IPS-20b (cell line): ENCODE data around the gene PEX5L.
"Not testable (repeated sequence)": the region's sequence is repeated elsewhere in the genome, so short reads cannot be mapped to it uniquely, and the experiment has no call there.

Experiments
- H3K27ac ChIP-seq: one replicate; pipeline ENCODE4 v1.5.1; 2013; ENCODE audit warnings: low read length
- H3K27me3 ChIP-seq: 2 replicates; pipeline ENCODE4 v1.6.1; 2013; ENCODE audit warnings: mild to moderate bottlenecking, low read length, inconsistent platforms; ENCODE audit not compliant: insufficient read depth
- H3K36me3 ChIP-seq: 2 replicates; pipeline ENCODE4 v1.6.1; 2013; ENCODE audit warnings: low read depth, mild to moderate bottlenecking, inconsistent platforms, low read length, moderate library complexity; ENCODE audit not compliant: insufficient read depth
- H3K4me1 ChIP-seq: 2 replicates; pipeline ENCODE4 v1.6.1; 2013; ENCODE audit warnings: mild to moderate bottlenecking, control low read depth, inconsistent platforms, low read length, moderate library complexity; ENCODE audit not compliant: insufficient read depth
- H3K4me3 ChIP-seq: 2 replicates; pipeline ENCODE4 v1.5.1; 2013; ENCODE audit warnings: mild to moderate bottlenecking, low read length, inconsistent platforms
- H3K9ac ChIP-seq: 2 replicates; pipeline ENCODE4 v1.6.1; 2013; ENCODE audit warnings: low read depth, mild to moderate bottlenecking, inconsistent platforms, low read length, moderate library complexity
- H3K9me3 ChIP-seq: 2 replicates; pipeline ENCODE4 v1.6.1; 2013; ENCODE audit warnings: mild to moderate bottlenecking, low read depth, low read length, inconsistent platforms; ENCODE audit not compliant: insufficient read depth

Gene PEX5L

GRCh38 chr3:180008318-180008717, 28.4 kb downstream of the PEX5L start:
- peaks cover 19% of the 10 kb centered on the region; the same call in 1 of the 2 replicates for H3K9me3 ChIP-seq
- H3K27me3 ChIP-seq, H3K4me3 ChIP-seq, H3K27ac ChIP-seq, H3K36me3 ChIP-seq, H3K4me1 ChIP-seq, H3K9ac ChIP-seq: not testable (repeated sequence)

DNA sequence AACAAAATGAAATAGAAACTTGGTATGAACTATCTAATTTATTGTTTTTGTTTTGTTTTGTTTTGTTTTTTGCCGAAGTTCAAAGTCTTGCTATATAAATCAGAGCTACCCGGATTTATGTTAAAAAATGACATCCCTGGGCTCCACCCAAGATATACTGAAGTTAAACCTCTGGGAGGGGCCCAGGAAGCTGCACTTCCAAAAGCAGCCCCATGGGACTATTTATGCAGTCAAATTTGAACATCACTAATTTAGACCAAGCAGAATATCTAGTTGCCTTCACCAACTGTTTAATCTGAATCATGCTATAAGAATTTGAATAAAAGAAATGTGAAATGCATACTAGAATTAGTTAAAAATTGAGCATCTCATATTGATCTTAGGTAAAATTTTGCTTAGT, 32.2 kb downstream of the PEX5L start:
- Histone ChIP-seq H3K27me3 (no peaks in the 10 kb centered on the region), H3K36me3 (no peaks in the 10 kb centered on the region), H3K9me3 (peaks cover 19% of the 10 kb centered on the region; the same call in 1 of the 2 replicates), H3K4me3 (no peak overlapping the region), H3K9ac (no peak overlapping the region), H3K27ac (no peak overlapping the region), H3K4me1 (no peaks in the 10 kb centered on the region)

DNA sequence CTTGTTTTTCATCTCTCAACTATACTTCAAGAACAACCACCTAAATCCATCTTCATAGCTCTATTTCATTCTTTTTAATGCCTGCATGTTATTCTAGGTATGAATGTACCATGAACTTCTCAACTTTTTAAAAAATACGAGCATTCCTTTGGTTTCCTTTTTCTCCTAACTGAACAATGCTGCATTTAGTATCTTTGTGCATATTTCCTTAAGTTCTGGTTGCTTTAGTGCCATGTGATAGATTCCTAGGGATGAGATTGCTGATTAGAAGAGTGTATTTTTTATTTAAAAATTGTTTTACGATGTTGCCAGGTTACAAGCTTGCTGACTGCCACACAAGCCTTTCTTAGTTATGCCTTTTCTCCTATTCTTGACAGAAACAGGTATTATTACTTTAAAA, 34.7 kb downstream of the PEX5L start:
- Histone ChIP-seq H3K9me3 (no peaks in the 10 kb centered on the region), H3K4me1 (no peaks in the 10 kb centered on the region), H3K9ac (no peak overlapping the region), H3K4me3 (no peak overlapping the region), H3K27me3 (no peaks in the 10 kb centered on the region), H3K27ac (no peak overlapping the region), H3K36me3 (no peaks in the 10 kb centered on the region)

DNA sequence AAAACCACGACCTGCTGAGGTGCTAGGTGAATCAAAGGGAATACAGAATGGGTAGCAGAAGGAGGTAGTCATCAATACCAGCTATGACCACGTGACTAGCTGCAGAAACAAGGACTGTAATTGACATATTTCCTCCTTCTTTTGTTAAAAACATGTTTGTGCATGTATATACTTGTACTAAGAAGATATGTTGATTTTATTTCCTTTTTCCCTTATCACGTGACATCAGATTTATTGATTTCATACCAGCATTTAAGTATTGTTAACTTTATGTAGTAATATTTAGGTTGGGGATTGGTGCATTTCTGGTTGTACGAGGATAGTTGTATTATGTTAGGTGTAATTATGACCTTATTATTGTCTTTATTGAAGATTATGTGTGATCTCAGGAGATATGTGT, 36.2 kb downstream of the PEX5L start:
- no peak overlapping the region for H3K4me3 ChIP-seq
- H3K9me3 ChIP-seq = no peaks in the 10 kb centered on the region
- no peak overlapping the region for H3K9ac ChIP-seq
- H3K27ac ChIP-seq = no peak overlapping the region
- H3K4me1 ChIP-seq = no peaks in the 10 kb centered on the region
- no peaks in the 10 kb centered on the region for H3K27me3 ChIP-seq
- no peaks in the 10 kb centered on the region for H3K36me3 ChIP-seq

DNA sequence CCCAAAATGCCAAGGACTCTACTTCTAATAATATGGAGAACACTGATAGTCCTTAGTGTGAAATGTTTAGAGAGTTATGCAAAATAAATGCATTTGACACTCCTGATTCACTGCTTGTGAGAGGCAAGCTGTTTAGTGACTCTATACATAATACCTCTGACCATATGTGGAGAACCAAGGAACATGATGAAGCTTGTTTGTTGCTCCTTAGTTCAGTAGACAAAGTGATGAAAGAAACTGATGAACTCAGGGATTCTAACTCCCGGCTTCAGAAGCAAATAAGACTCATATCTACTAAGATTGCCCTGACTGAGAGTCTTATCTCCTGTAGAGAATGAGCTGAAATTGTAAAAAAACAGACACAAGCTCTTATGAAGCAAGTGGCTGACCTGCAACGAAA, 41.3 kb downstream of the PEX5L start:
- no peak overlapping the region for H3K4me3 ChIP-seq
- H3K9me3 ChIP-seq = no peaks in the 10 kb centered on the region
- no peaks in the 10 kb centered on the region for H3K27me3 ChIP-seq
- H3K36me3 ChIP-seq = no peaks in the 10 kb centered on the region
- H3K4me1 ChIP-seq = no peaks in the 10 kb centered on the region
- H3K27ac ChIP-seq = no peak overlapping the region
- no peak overlapping the region for H3K9ac ChIP-seq

DNA sequence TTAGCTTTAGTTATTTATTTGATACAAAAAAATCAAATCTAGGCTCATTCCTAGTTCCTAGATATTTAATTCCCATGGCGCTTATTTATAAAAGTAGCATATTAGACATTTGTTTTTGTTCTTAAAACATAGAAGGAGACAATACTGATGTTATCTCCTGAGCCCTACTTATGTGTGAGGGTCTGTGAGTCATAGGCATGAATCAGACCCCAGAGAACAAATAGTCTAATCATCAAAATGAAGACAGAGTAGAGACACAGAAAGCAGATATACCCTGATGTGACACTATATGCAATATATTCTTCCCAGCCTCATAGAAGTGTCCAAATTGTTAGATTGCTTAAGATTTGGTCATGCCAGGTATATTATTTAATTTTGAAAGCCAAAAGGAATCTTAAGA, 44.9 kb downstream of the PEX5L start:
- Histone ChIP-seq H3K36me3 (no peaks in the 10 kb centered on the region), H3K4me3 (no peak overlapping the region), H3K27ac (no peak overlapping the region), H3K9me3 (no peaks in the 10 kb centered on the region), H3K4me1 (no peaks in the 10 kb centered on the region), H3K27me3 (no peaks in the 10 kb centered on the region), H3K9ac (no peak overlapping the region)

DNA sequence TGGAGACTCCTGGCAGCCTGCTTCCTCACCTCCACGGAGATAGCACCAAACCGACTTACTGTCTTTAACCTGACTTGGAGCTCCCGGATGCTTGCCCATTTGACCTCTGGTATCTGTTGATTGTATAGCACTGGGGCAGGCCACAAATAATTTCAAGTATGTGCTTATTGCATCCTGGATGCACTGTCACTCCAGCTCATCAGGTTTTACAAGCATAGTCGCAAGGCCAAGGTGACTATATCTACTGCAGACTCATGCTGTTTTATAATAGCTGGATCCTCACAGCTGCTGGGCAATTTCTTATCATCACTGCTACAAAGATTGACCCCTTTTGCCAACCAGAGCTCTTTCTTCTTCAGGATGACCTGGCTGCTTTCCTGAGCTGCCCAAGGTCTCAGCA, 45.6 kb downstream of the PEX5L start:
- Histone ChIP-seq H3K4me1 (no peaks in the 10 kb centered on the region), H3K27ac (no peak overlapping the region), H3K9ac (no peak overlapping the region), H3K9me3 (no peaks in the 10 kb centered on the region), H3K27me3 (no peaks in the 10 kb centered on the region), H3K4me3 (no peak overlapping the region), H3K36me3 (no peaks in the 10 kb centered on the region)

DNA sequence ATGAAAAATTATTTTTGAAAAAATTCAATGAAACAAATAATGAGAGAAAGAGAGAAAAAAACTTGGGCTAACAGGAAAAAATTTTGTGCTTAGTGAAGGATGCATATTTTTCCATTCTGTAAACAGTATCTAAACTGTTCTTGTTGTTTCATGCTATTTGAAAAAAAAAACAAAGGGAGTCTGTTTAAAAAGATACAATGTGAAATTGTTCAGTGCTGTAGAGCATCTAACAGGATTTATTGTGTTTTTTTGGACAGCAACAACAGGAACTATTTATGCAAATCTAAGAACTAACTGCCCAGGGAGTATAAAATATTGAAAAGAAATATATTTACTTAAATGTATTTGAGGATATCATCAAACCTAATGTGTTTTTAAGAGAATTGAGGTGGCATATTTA, 55.1 kb downstream of the PEX5L start:
- H3K27ac ChIP-seq = no peak overlapping the region
- H3K27me3 ChIP-seq = no peaks in the 10 kb centered on the region
- no peak overlapping the region for H3K4me3 ChIP-seq

GRCh38 chr3:179977356-179977755, 59.4 kb downstream of the PEX5L start:
- H3K4me1 ChIP-seq = peaks cover 6% of the 10 kb centered on the region; the same call in 1 of the 2 replicates

More for the DNA sequence above, 55.1 kb downstream of the PEX5L start:
- no peaks in the 10 kb centered on the region for H3K4me1 ChIP-seq
- H3K9ac ChIP-seq = no peak overlapping the region
- no peaks in the 10 kb centered on the region for H3K36me3 ChIP-seq
- no peaks in the 10 kb centered on the region for H3K9me3 ChIP-seq

GRCh38 chr3:179973931-179974361, 62.8 kb downstream of the PEX5L start:
- no peaks in the 10 kb centered on the region for H3K9me3 ChIP-seq
- H3K9ac ChIP-seq = peak overlapping the region; percentile 52; the same call in 1 of the 2 replicates
- no peak overlapping the region for H3K4me3 ChIP-seq
- H3K4me1 ChIP-seq = peaks cover 6% of the 10 kb centered on the region; the same call in 1 of the 2 replicates
- H3K27ac ChIP-seq = no peak overlapping the region
- no peaks in the 10 kb centered on the region for H3K27me3 ChIP-seq
- H3K36me3 ChIP-seq = no peaks in the 10 kb centered on the region

More at GRCh38 chr3:179977356-179977755, 59.4 kb downstream of the PEX5L start:
- Histone ChIP-seq H3K4me3 (no peak overlapping the region), H3K27ac (no peak overlapping the region), H3K27me3 (no peaks in the 10 kb centered on the region), H3K9me3 (no peaks in the 10 kb centered on the region), H3K9ac (no peak overlapping the region), H3K36me3 (no peaks in the 10 kb centered on the region)

GRCh38 chr3:179972881-179973423, 63.8 kb downstream of the PEX5L start:
- H3K27ac ChIP-seq = no peak overlapping the region
- H3K4me1 ChIP-seq = peaks cover 6% of the 10 kb centered on the region; the same call in 1 of the 2 replicates
- no peak overlapping the region for H3K4me3 ChIP-seq
- no peaks in the 10 kb centered on the region for H3K27me3 ChIP-seq
- no peaks in the 10 kb centered on the region for H3K9me3 ChIP-seq
- H3K9ac ChIP-seq = no peak overlapping the region
- H3K36me3 ChIP-seq = no peaks in the 10 kb centered on the region

- H3K4me1 ChIP-seq = peaks cover 9% of the 10 kb centered on the region; the same call in 1 of the 2 replicates
- H3K36me3 ChIP-seq = no peaks in the 10 kb centered on the region
- no peak overlapping the region for H3K27ac ChIP-seq
- H3K27me3 ChIP-seq = no peaks in the 10 kb centered on the region
- no peak overlapping the region for H3K9ac ChIP-seq
- H3K4me3 ChIP-seq = no peak overlapping the region
- no peaks in the 10 kb centered on the region for H3K9me3 ChIP-seq
Observed at GRCh38 chr3:179971280-179971679, 65.5 kb downstream of the PEX5L start.
